Ovary (tissue), 9 donors: ENCODE data around the gene CHRM4. TPM values are rescaled to one million over a fixed set of nuclear protein-coding genes. Genes with fewer than 3 reads are reported as not detected.

Experiments
- DNase-seq, 5 donors: peaks; one replicate each; pipeline ENCODE4 v3.0.0-alpha.2; 2019 to 2020
- H3K27ac ChIP-seq, 2 donors: fragments of 200-600 bp; one replicate each; pipeline versions ENCODE4 v1.5.1 to v1.8.0; 2019 to 2022
- H3K27me3 ChIP-seq: fragments of 200-600 bp; one replicate; pipeline ENCODE4 v1.8.0; 2022
- H3K36me3 ChIP-seq: fragments of 200-600 bp; sonication (generic); one replicate; pipeline ENCODE4 v1.5.1; 2019
- H3K4me1 ChIP-seq: one replicate; pipeline ENCODE4 v1.8.1; 2013; ENCODE audit warnings: mild to moderate bottlenecking, moderate library complexity; ENCODE audit not compliant: insufficient read depth
- H3K4me3 ChIP-seq: fragments of 200-600 bp; sonication (generic); one replicate; pipeline ENCODE4 v1.5.1; 2017
- H3K9me3 ChIP-seq, 2 donors: fragments of 200-600 bp in 1 of 2; sonication (generic) in 1 of 2; one replicate each; pipeline versions ENCODE4 v1.5.1 to v1.8.1; 2013 to 2019; ENCODE audit warnings: mild to moderate bottlenecking in 1 of 2, moderate library complexity in 1 of 2
- EP300 ChIP-seq: sonication (generic); formaldehyde crosslinking; IDR thresholded peaks from one replicate; pipeline ENCODE4 v1.6.1; 2017; ENCODE audit warnings: antibody characterized with exemption
- POLR2A ChIP-seq: fragments of 450-650 bp; IDR thresholded peaks from one replicate; pipeline ENCODE4 v1.6.1; 2017; ENCODE audit warnings: antibody characterized with exemption, mild to moderate bottlenecking, moderate library complexity
- WGBS, 3 donors: extraction: QIAGEN DNeasy Blood & Tissue Kit in 1 of 3; methylation state at CpG; one replicate each; pipeline versions ENCODE4 v1.1.5 to v1.1.7; 2013 to 2017; 5-methylcytosine and 5-hydroxymethylcytosine counted together
- intact Hi-C, 4 donors: fragments of 100-400 bp; cut with DNase I; formaldehyde crosslinking; loops; one replicate each; pipeline versions ENCODE4 v1.11.0 to v1.15.1; 2022 to 2023
- polyA plus RNA-seq, 2 donors: library from polyadenylated mRNA; stranded (reverse); fragments of 200-250 nt in 1 of 2; fragments of 350-450 nt in 1 of 2; fragmentation: Illumina TruSeq in 1 of 2; extraction: RNeasy Lipid Tissue Mini Kit (QIAGEN cat#74804) in 1 of 2; gene quantifications; one replicate each; pipeline ENCODE4 v1.2.3, GENCODE V29; 2013 to 2014
- total RNA-seq, 7 donors: library from RNA; depleted of rRNA in 2 of 7; stranded (reverse); fragments of >200 nt in 2 of 7; fragmentation: NEBNext Ultra II Directional in 3 of 7; extraction: Animal tissue kit (Norgen Biotek cat#: 25700) in 3 of 7; gene quantifications; one replicate each; pipeline versions ENCODE4 v1.1.0 to v1.2.4, GENCODE V29; 2016 to 2023
- TF ChIP-seq, protein P1 (sequence below), 3 donors: fragments of 450-650 bp in 2 of 3; fragments of 200-600 bp in 1 of 3; IDR thresholded peaks; one replicate each; pipeline versions ENCODE4 v1.5.1 to v1.8.0; 2016 to 2022; ENCODE audit warnings: antibody characterized with exemption in 3 of 3, mild to moderate bottlenecking in 1 of 3
- donor health status: DM: no; HTN: no; CAD: no; lungs with moderate emphysema.
- donor health status: DM: no; HTN: no; CAD: no.
- donor health status: Bipolar disorder and iron deficiency.
- donor health status: DM: yes; HTN: yes; CAD: no.
- donor health status: DM: no; HTN: no; CAD: no.
- donor health status: DM: yes; HTN: yes; CAD: no.

Gene CHRM4
- total and polyA plus RNA-seq, 9 donors = 0.16 to 0.42 (median 0.21) TPM; not detected in 3

DNA sequence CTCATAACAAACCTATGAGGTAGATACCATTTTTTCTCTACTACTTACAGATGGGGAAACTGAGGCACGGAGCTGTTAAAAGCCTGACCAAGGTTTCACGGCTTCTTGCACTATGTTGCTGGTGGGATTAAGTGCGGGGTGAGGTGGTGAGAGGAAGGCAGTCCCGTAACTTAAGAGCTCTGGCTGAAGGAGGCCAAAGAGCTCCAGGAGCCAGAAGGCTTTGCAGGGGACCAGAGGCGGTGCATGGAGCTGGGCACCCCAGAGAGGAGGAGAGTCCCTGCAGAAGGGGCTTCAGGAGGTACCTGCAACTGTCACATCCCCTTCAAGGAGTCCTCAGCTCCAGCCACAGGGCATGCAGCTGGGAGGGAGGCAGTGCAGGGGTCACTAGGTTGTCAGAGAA, 4.1 kb downstream of the CHRM4 start:
- intact Hi-C loops = loop anchor here in 3 of 4 donors (5.0 to 10.0 kb wide), 3 partner anchors 150 to 230 kb away; partner anchors contain the start of genes ATG13 (in 3 of the 3) and HARBI1 (in 3 of the 3)
- TF ChIP-seq, protein P1, sequence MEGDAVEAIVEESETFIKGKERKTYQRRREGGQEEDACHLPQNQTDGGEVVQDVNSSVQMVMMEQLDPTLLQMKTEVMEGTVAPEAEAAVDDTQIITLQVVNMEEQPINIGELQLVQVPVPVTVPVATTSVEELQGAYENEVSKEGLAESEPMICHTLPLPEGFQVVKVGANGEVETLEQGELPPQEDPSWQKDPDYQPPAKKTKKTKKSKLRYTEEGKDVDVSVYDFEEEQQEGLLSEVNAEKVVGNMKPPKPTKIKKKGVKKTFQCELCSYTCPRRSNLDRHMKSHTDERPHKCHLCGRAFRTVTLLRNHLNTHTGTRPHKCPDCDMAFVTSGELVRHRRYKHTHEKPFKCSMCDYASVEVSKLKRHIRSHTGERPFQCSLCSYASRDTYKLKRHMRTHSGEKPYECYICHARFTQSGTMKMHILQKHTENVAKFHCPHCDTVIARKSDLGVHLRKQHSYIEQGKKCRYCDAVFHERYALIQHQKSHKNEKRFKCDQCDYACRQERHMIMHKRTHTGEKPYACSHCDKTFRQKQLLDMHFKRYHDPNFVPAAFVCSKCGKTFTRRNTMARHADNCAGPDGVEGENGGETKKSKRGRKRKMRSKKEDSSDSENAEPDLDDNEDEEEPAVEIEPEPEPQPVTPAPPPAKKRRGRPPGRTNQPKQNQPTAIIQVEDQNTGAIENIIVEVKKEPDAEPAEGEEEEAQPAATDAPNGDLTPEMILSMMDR (IDR thresholded peaks at IDR 0.05) = no peak
- TF ChIP-seq POLR2A (no peak), EP300 (no peak)
- 74 to 79% (median 76%) methylated on average over 5 of the region's 5 CpGs for WGBS, 3 donors
- no peak overlapping the region for H3K27ac ChIP-seq
- no peaks in the 10 kb centered on the region for H3K36me3 ChIP-seq
- no peaks in the 10 kb centered on the region for H3K9me3 ChIP-seq
- H3K4me1 ChIP-seq = peaks cover 21% of the 10 kb centered on the region
- H3K27me3 ChIP-seq = peaks cover 6% of the 10 kb centered on the region
- no peak for DNase-seq
- H3K4me3 ChIP-seq = no peak overlapping the region

DNA sequence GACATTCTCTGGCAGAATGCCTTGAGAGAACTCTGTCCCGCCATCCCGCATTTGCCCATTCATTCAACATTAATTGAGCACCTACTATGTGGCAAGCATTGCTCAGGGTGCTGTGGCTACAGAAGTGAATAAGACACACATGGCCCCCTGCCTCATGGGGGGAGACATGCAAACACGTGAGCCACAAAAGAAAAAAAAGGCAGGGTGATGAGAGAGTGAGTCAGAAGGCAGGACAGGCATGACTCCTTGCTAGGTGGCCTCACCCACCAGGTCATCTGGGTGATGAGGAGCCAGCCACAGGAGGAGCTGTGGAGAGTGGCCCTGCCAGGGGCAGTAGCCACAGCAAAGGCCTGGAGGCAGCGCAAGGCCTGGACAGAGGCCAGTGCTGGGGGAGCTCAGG, 4.9 kb downstream of the CHRM4 start:
- Histone ChIP-seq H3K4me1 (peaks cover 16% of the 10 kb centered on the region), H3K9me3 (no peaks in the 10 kb centered on the region), H3K27me3 (peaks cover 6% of the 10 kb centered on the region), H3K4me3 (no peak overlapping the region), H3K36me3 (no peaks in the 10 kb centered on the region), H3K27ac (no peak overlapping the region)
- no peak for TF ChIP-seq POLR2A
- TF ChIP-seq, protein P1 (IDR thresholded peaks at IDR 0.05) = no peak
- no peak for TF ChIP-seq EP300
- intact Hi-C loops = loop anchor here in 3 of 4 donors (5.0 to 10.0 kb wide), 3 partner anchors 151 to 231 kb away; partner anchors contain the start of genes ATG13 (in 3 of the 3) and HARBI1 (in 3 of the 3)
- WGBS, 3 donors = 85 to 91% (median 87%) methylated on average over 4 of the region's 4 CpGs
- no peak for DNase-seq

DNA sequence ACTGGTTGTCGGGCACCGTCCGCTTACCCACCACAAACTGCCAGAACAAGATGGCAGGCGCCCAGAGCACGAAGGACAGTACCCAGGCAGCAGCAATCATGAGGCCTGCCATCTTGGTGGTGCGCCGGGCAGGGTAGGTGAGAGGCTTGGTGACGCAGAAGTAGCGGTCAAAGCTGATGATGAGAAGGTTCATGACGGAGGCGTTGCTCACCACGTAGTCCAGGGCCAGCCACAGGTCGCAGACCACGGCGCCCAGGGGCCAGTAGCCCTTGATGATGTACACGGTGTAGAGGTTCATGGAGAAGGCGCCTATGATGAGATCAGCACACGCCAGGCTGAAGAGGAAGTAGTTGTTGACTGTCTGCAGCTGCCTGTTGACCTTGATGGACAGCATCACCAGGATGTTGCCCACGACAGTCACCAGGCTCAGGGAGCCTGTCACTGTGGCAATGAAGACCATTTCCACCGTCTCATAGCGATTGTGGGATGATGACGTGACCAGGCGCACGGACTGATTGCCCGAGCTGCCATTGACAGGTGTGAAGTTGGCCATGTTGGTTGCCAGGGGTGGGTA, 5.5 kb downstream of the CHRM4 start:
- TF ChIP-seq EP300 = no peak
- TF ChIP-seq, protein P1 (IDR thresholded peaks at IDR 0.05) = no peak
- no peak for TF ChIP-seq POLR2A
- peaks cover 6% of the 10 kb centered on the region for H3K27me3 ChIP-seq
- WGBS, 3 donors = 92 to 97% (median 96%) methylated on average over 24 to 25 of the region's 25 CpGs

DNA sequence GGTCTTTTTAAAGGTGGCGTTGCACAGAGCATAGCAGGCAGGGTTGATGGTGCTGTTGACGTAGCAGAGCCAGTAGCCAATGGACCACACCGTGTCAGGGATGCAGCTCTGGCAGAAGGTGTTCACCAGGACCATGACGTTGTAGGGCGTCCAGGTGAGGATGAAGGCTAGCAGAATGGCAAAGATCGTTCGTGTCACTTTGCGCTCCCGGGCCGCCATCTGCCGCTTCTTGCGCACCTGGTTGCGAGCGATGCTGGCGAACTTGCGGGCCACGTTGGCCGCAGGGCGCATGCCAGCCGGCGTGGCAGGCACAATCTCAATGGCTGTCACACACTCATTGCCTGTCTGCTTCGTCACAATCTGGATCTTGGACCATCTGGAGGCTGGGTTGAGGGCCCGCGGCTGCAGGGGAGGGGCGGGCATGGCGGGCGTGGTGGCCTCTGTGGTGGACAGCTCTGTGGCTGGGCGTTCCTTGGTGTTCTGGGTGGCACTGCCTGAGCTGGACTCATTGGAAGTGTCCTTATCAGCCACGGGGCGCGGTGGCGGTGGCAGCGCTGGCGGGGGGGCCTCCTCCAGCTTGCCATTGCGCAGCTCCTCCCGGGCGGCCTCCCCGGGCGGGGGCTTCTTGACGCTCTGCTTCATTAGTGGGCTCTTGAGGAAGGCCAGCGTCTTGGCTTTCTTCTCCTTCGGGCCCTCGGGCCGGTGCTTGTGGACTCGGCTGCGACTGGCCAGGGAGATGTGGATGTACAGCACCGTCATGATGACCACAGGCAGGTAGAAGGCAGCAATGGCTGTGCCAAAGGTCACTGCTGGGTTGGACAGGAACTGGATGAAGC, 6.2 kb downstream of the CHRM4 start:
- Histone ChIP-seq H3K27ac (no peak overlapping the region), H3K4me1 (peaks cover 15% of the 10 kb centered on the region), H3K9me3 (no peaks in the 10 kb centered on the region), H3K36me3 (no peaks in the 10 kb centered on the region), H3K4me3 (no peak overlapping the region), H3K27me3 (peaks cover 2% of the 10 kb centered on the region)
- intact Hi-C loops = loop anchor here in 3 of 4 donors (5.0 to 10.0 kb wide), 3 partner anchors 152 to 232 kb away; partner anchors contain the start of genes ATG13 (in 3 of the 3) and HARBI1 (in 3 of the 3)
- TF ChIP-seq EP300 (no peak), POLR2A (no peak)
- TF ChIP-seq, protein P1 (IDR thresholded peaks at IDR 0.05) = no peak
- peak in 1 of 5 donors; percentile 36 for DNase-seq
- 95% methylated on average over 30 to 47 of the region's 47 CpGs for WGBS, 3 donors

More for the DNA sequence above, 5.5 kb downstream of the CHRM4 start:
- H3K36me3 ChIP-seq = no peaks in the 10 kb centered on the region
- H3K4me3 ChIP-seq = no peak overlapping the region
- H3K4me1 ChIP-seq = peaks cover 15% of the 10 kb centered on the region
- no peak for DNase-seq
- no peaks in the 10 kb centered on the region for H3K9me3 ChIP-seq
- H3K27ac ChIP-seq = no peak overlapping the region
- intact Hi-C loops = loop anchor here in 3 of 4 donors (5.0 to 10.0 kb wide), 3 partner anchors 151 to 231 kb away; partner anchors contain the start of genes ATG13 (in 3 of the 3) and HARBI1 (in 3 of the 3)
